Epithelial cell of esophagus (primary cell): ENCODE data around the gene HOOK2.
A peak's percentile ranks its signal among the peaks of the same experiment; 100 is the strongest.

ENCODE experiments used
- DNase-seq: peaks from one replicate; pipeline ENCODE4 v3.0.0; 2010; ENCODE audit warnings: low read depth
- H3K4me3 ChIP-seq: 2 replicates; pipeline ENCODE4 v1.5.1; 2011; ENCODE audit warnings: mild to moderate bottlenecking, low read length, control low read depth
- TF ChIP-seq, protein P1 (sequence below): IDR thresholded peaks from 2 replicates; pipeline ENCODE4 v1.5.1; 2011; ENCODE audit warnings: low read depth, mild to moderate bottlenecking, low read length, control low read depth, inconsistent platforms; ENCODE audit not compliant: insufficient read depth; ENCODE audit errors: missing control alignments

HOOK2 gene

DNA sequence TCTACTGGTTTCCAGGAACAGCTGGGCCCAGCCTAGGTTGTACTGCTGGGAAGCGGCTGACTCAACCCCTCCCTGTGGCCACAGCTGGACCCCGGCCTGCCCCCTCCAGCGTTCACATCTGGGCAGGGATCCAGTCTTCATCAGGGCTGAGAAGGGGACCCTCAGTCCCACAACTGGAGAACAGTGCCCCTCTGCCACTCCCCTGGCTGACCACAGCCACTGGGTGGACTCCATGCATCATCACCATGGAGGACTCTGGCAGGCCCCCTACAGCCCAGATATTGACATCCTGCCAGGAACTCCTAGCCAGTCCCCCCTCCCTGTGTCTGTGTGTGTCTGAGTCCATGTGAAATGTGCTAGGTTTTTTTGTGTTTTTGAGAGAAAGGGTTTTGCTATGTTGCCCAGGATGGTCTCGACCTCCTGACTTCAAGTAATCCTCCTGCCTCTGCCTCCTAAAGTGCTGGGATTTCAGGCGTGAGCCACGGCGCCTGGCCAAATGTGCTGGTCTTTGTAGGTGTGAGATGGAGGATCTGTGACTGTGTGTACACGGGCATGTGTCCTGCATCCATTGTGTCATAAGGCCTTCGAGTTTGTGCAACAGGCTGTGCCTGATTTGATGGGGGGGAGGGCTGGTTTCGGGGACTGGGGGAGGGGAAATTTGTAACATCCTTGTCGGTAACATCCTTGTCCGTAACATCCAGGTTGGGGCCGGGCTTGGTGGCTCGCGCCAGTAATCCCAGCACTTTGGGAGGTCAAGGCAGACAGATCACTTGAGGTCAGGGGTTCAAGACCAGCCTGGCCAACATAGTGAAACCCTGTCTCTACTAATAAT, 4.0 kb upstream of the HOOK2 start:
- H3K4me3 ChIP-seq, result peak overlapping the region; percentile 69
- TF ChIP-seq, protein P1, sequence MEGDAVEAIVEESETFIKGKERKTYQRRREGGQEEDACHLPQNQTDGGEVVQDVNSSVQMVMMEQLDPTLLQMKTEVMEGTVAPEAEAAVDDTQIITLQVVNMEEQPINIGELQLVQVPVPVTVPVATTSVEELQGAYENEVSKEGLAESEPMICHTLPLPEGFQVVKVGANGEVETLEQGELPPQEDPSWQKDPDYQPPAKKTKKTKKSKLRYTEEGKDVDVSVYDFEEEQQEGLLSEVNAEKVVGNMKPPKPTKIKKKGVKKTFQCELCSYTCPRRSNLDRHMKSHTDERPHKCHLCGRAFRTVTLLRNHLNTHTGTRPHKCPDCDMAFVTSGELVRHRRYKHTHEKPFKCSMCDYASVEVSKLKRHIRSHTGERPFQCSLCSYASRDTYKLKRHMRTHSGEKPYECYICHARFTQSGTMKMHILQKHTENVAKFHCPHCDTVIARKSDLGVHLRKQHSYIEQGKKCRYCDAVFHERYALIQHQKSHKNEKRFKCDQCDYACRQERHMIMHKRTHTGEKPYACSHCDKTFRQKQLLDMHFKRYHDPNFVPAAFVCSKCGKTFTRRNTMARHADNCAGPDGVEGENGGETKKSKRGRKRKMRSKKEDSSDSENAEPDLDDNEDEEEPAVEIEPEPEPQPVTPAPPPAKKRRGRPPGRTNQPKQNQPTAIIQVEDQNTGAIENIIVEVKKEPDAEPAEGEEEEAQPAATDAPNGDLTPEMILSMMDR, result no peak
- DNase-seq, result no peak

DNA sequence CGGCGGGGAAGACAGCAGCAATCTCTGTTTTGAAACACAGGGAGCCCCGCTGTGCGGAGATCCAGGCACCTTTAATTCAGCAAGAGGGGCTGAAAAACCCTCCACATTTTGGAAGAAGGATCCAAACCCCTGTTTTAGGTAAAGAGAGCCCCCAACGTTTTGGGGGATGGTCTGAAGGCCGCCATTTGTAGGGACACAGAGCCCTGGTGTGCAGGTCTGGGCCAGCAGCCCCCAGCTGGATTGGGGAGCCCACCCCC, 3.5 kb upstream of the HOOK2 start:
- TF ChIP-seq, protein P1, result no peak
- peak overlapping the region; percentile 69 for H3K4me3 ChIP-seq
- no peak for DNase-seq

DNA sequence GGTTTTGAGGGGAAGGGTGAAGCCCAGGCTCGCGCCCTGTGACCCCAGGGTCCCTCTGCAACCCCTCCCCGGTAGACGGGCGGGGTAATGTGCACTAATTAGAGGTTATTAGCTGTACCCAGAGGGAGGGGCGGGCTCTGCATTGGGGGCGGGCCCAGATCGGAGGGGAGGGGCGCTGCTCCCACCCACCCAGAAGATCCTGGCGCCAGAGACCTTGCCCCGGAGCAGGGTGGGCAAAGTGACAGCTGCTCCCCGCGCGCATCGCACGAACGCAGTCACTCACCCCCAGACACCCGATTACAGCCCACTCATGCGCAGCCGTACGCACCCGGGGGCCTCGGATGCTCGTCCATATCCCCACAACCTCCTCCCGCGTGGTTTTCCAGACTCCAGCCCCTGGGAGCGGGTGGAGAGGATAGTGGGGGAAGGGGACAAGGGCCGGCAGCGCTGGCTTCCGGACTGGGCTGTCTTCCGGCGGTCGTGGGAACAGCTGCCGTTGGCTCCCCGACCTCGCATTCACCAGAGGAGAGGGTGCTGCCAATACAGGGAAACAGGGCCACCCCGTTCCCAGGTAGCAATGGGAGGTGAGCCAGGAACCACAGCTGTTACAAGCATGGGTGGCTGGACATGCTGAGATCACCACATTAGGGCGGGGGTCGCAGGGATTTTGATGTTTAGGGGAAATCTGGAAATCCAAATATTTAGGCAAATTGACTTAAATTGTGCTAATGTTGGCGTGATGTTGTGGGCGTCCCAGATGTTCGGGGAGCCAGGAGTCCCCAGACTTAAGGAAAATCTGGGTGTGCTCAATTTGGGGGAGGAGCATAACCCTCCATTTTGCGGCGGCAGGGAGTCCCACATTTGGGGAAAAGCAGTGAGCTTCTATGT, 2.9 kb upstream of the HOOK2 start:
- TF ChIP-seq, protein P1, result no peak
- DNase-seq, result peak; percentile 64
- H3K4me3 ChIP-seq, result peak overlapping the region; percentile 69

DNA sequence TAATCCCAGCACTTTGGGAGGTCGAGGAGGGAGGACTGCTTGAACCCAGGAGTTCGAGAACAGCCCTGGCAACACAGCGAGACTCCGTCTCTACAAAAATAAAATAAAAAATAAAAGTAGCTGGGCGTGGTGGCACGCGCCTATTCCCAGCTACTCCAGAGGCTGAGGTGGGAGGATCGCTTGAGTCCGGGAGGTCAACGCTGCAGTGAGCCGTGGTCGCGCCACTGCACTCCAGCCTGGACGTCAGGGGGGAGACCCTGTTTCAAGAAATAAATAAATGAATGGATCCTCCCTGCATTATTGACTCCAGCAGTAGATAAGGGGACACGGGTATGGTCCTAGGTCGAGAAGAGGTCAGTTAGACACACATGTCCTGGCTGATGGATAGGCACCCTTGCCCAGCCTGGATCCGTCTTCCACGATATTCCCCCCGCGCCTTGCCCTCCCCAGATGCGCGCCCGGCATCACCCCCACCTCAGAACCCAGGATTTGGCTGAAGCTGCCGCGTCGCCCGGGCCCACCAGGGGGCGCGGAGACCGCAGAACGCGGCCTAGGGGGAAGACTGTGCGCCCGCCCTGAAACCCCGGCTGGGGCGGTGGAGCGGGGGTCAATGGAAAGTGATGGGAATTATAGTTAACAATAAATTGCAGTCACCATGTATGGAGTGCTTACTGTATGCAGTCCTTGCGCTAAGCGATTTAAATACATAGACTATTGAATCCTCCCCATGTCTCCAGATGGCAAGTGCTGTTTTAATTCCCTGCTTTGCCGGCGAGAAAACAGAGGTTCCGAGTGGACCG, 2.1 kb upstream of the HOOK2 start:
- TF ChIP-seq, protein P1, result peak; percentile 80
- H3K4me3 ChIP-seq, result peak overlapping the region; percentile 69
- DNase-seq, result peak; percentile 75

- peak; percentile 42 for DNase-seq
- no peak overlapping the region for H3K4me3 ChIP-seq
- TF ChIP-seq, protein P1, result peak; percentile 45
These were observed 1.8 kb downstream of the HOOK2 start for GRCh38 chr19:12773571-12773970.

DNA sequence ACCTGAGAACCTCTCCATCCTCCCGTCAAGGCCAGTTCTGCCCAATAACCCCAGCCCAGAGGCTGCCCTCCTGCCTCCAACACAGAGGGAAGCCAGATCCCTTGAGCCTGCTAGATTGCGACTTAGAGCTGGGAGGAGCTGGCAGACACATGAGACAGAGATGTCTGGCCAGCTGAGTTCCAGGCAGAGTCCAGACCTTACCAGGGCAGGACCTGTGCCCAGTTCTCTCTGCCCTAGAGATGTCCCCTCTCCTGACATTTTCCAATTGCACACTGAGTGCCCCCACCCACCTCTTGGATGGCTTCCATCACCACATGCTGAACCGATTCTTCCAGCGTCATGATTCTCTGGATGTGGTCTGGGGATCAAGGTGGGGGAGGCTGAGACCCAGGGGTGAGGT, 3.0 kb downstream of the HOOK2 start:
- DNase-seq, result no peak
- TF ChIP-seq, protein P1, result no peak
- no peak overlapping the region for H3K4me3 ChIP-seq
